HG03025 (cell line): ENCODE measurements around the gene SCN8A.

Experiments
- ATAC-seq: cut with Tn5 transposase; IDR thresholded peaks from one replicate; pipeline ENCODE4 v1.9.1; 2021; ENCODE audit warnings: mild to moderate bottlenecking, moderate library complexity; ENCODE audit not compliant: unreplicated experiment, low FRiP score

The SCN8A gene

DNA sequence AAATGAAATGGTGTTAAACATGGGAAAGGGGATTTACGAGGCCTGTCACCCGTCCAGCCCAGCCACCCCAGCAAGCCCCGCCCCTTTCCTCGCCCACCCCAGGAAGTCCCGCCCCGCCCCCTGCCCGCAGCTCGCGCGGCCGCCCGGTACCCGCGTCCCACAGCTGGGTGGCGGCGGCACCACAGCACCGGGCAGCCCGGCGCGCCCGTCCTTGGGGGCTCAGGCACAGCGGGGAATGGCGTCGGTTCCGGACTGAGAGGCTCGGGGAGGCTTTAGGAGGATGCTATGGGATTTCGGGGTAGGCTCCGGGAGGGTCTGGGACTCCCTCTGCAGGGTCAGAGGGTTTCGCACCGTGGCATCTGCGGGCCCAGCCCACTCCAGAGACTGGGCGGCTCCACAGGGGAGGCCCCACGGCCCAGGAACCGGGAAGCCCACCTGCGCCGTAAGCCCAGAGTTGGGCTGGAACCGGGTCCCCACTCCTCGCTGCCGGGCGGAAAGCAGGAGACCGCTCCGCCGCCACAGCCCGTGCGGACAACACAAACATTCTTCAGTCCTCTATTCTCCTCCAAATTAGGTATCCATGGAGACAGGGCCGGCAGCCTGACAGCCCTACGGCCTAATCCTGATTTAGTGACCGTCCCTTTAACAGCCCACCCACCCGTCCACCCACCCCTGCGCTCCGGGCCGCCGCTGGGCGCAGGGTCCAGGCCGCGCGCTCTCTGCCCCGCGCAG is 256.0 kb downstream of the SCN8A start:
- ATAC-seq = no peak

GRCh38 chr12:51847643-51848325 is 256.8 kb downstream of the SCN8A start:
- ATAC-seq = no peak

GRCh38 chr12:51848326-51848727 is 257.3 kb downstream of the SCN8A start, which contains the start of gene FIGNL2:
Gene FIGNL2 (minus strand): TSS chr12:51848718. CDS start chr12:51822413, 26,305 bp downstream.
- no peak for ATAC-seq

GRCh38 chr12:51848841-51849735 is 258.1 kb downstream of the SCN8A start:
- ATAC-seq = no peak

DNA sequence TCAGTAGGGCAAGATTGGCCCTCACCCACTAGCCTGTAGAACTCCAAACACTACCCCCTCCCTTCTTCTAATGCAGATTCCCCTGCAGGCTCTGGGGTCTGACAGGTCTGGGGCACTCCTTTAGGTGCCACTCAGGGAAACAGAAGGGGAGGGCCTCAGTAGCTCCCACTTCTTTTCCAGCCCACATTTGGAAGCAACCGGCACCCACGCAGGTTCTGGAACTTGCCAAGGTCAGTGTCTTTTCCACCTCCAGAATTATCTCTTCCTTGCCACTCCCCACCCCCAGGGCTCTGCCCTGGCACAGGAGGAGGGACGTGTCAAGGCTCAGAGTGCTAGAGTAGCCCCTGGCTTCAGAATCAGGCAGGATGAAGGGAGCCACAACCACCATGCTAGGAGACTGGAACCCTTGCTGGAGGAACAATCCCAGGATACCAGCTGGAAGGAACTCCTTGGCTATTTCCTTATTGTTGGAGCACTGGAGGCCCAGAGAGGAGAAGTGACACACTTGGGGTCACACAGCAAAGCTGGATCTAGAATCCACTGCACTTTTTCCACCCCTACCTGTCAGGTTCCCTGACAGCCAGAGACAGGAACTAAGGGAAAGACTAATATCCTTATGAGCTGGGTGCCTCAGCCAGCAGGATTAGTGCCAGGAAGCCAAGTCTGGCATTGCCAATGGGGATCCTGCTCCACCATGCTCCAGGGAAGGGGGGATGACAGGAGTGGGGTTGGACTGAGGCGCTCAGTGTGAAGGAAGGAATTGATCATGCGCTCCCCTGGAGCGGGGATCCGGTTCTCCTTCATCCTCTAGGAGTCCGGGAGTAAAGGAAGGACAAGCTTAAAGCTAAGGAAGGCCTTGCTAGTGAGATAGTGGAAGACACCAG is 259.3 kb downstream of the SCN8A start:
- ATAC-seq = no peak

DNA sequence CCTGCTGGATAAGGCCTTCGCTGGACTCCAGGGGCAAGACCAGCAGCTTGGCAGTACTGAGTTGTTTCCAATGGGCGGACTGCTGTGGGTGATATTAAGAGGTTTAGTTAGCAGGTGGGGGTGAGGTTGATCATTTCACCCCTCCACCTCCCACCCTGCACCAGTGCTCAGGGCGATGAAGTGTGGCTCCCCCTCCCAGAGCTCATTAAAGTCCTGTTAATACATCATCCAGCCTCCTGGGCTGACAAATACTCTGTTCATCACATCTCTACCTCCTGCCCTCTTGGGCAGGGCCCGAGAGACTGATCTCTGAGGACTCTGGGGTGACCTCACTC is 259.9 kb downstream of the SCN8A start:
- ATAC-seq = no peak

DNA sequence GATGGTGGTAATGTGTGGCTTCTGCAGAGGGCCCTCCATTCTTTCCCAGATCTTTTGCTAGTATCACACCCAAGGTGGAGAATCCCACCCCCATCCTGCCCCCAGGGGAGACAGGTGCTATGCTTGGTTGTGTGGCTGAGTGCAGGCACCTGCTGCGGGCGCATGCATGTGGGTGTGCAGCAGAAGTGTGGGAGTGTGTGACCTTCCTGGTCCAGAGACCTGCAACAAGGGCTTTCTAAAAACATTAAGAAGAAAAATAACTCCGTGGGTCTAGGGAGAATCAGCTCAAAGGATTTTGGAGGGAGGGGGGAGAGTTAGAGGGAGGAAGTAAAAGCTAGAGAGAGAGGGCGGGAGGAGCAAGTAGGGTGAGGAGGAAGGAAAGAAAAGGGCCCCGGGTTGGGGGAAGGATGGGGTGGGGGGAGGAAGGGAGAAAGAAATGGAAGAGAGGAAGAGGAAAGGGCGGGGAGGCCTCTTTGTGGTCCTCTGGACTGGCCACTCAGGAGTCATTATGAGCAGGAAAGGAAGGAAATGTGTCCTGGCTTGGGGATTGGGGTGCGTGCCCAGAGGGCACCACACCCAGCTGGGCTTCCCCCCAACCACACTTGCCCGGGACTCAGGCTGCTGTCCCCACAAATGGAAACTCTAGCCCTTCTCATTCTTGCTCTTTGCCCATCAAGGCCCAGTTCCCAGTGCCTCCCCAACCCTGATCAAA is 260.5 kb downstream of the SCN8A start:
- no peak for ATAC-seq

DNA sequence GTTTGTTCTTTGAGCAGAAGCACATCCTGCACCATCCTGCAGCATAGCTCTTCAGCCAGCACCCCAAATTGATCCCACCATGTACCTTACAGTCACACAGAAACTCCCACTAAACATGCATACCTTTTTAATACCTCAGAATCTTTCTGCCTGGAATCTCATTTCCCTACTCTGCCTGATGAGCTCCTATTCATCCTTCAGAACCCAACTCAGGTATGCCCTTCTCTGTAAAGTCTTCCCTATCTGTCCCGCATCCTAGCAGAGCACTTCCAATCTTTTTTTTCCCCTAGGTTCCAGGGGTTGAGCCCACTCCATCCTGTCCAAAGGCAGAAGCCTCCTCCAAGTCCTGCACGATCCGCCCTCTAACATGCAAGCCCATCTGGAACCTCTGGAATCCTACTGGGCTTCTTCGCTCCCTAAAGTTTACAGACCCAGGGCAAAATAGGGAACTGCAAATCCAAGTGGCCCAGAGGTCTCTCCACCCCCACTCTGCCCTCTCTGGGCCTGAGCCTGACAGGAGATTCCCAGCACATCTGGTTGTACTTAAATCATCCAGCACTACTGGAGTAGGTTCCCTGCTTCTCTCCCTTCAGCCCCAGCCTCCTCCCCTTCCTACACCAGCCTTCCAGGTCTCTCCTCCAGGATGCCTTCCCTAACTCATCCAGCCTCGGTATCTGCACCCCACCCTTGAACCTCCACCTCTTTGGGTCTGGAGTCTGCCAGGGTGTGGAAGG is 261.5 kb downstream of the SCN8A start:
- ATAC-seq = no peak

DNA sequence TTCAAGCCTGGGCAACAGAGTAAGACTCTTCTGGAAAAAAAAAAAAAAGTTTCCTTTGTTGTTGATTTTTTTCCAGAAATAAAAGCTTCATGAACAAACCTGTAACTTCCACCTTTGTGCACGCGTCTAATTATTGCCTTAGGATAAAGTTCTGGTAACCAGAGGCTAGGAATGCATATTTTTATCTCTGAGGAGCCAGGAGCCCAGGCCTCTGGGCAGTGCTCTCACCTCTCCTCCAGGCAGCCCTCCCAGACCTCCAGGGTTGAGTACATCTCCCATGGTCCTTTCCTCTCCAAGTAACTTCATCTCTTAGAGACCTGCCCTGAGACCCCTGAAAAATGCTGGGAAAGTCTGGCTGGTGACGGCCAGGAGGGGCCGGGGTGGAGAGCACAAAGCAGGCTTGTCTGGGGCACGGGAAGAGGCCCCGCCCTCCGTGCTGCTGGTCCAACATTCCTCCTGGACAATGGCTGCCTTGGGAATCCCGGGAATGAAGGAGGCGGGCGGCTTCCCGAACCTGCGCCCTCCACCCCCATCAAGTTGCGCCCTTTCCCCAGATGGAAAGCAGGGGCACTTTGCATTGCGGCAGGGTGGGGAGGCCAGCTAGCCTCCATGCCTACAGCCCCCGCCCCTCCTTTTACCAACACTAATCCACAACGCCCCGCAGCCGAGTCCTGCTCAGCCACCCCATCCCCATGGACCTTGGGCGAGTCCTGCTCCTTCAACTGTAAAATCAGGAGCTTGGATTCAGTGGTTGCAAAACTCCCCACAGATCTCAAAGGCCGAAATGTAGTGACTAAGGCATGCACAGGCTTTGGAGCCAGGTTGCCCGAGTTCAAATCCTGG is 264.8 kb downstream of the SCN8A start:
- ATAC-seq = no peak

- no peak for ATAC-seq
Observed at GRCh38 chr12:51860986-51861385, 270.0 kb downstream of the SCN8A start.
